GM12891 (cell line): ENCODE measurements around the gene BBS2.

ENCODE experiments used
- PAX5 ChIP-seq: IDR thresholded peaks from 2 replicates; pipeline ENCODE4 v1.6.1; 2011; ENCODE audit warnings: low read length, moderate library complexity, mild to moderate bottlenecking; ENCODE audit not compliant: insufficient read depth, severe bottlenecking
- POLR2A ChIP-seq: IDR thresholded peaks from 2 replicates; pipeline ENCODE4 v1.6.1; 2011; ENCODE audit warnings: low read depth, low read length, control low read depth
- POLR2AphosphoS5 ChIP-seq: IDR thresholded peaks from 2 replicates; pipeline ENCODE4 v1.6.1; 2011; ENCODE audit warnings: low read depth, low read length, control low read depth
- POU2F2 ChIP-seq: IDR thresholded peaks from 2 replicates; pipeline ENCODE4 v1.6.1; 2011; ENCODE audit warnings: low read depth, mild to moderate bottlenecking, control low read depth, low read length, moderate library complexity
- SPI1 ChIP-seq: IDR thresholded peaks from 2 replicates; pipeline ENCODE4 v1.6.1; 2011; ENCODE audit warnings: low read depth, low read length, control low read depth
- TAF1 ChIP-seq: IDR thresholded peaks from 2 replicates; pipeline ENCODE4 v1.6.1; 2011; ENCODE audit warnings: low read depth, low read length, control low read depth

DNA sequence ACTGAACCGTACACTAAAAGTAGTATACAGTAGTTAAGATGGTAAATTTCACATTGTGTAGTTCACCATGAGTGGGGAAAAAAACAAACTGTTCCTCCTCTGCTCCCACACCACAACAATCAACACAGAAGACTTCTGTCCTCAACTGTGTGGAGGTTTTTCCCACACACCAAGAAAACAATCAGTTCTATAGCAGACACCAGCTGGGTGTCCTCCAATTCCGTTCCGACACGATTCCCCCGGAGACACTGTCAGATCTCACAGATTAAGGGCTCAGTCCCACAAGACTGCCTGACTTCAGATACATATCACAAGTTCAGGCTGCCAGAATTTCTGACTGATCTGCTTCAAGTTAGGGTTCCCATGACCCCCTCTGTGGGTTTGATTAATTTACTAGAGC lies 31.8 kb downstream of the BBS2 start:
- no peak for TF ChIP-seq POLR2A
- no peak for TF ChIP-seq POLR2AphosphoS5
- TF ChIP-seq POU2F2, result no peak
- TF ChIP-seq TAF1, result no peak
- TF ChIP-seq PAX5, result no peak
- TF ChIP-seq SPI1, result no peak
